BJ (cell line): ENCODE measurements around the gene GALNTL6. TPM values are rescaled to one million over a fixed set of nuclear protein-coding genes. Genes with fewer than 3 reads are reported as not detected.

ENCODE experiments used
- CTCF ChIA-PET: fragments of 350-600 bp; formaldehyde crosslinking; extraction: SDS; loops from one replicate; lab custom pipeline; 2021; ENCODE audit warnings: antibody characterized with exemption, inconsistent platforms; lab: Yijun Ruan, JAX
- POLR2A ChIA-PET: fragments of 300-600 bp; sonication (Branson Sonifier 250); formaldehyde crosslinking; extraction: SDS; loops from one replicate; lab custom pipeline; 2021; ENCODE audit warnings: antibody characterized with exemption; lab: Charles Lee
- DNase-seq: peaks from one replicate; pipeline ENCODE4 v3.0.0-alpha.2; 2011; ENCODE audit warnings: low read depth
- H3K27me3 ChIP-seq: 2 replicates; pipeline ENCODE4 v1.6.0; 2011; ENCODE audit warnings: low read length; ENCODE audit not compliant: control insufficient read depth, insufficient read depth
- H3K36me3 ChIP-seq: 2 replicates; pipeline ENCODE4 v1.5.1; 2011; ENCODE audit warnings: low read length; ENCODE audit not compliant: control insufficient read depth, insufficient read depth
- H3K4me3 ChIP-seq: 2 replicates; pipeline ENCODE4 v1.5.1; 2011; ENCODE audit warnings: low read depth, mild to moderate bottlenecking, control low read depth, low read length
- polyA plus RNA-seq: library from polyadenylated mRNA; depleted of rRNA; stranded (reverse); fragments of >200 nt; gene quantifications from 2 replicates; pipeline ENCODE4 v1.2.3, GENCODE V29; 2011
- TF ChIP-seq, protein P1 (sequence below): IDR thresholded peaks from 2 replicates; pipeline ENCODE4 v1.5.1; 2011; ENCODE audit warnings: low read depth, mild to moderate bottlenecking, control low read depth, inconsistent platforms, low read length, moderate library complexity; ENCODE audit not compliant: insufficient read depth

The GALNTL6 gene
- polyA plus RNA-seq, 1 experiment, result 0.02 TPM

- POLR2A ChIA-PET, result no interaction called here
- H3K36me3 ChIP-seq, result no peaks in the 10 kb centered on the region
- DNase-seq, result no peak
- no peaks in the 10 kb centered on the region for H3K27me3 ChIP-seq
- H3K4me3 ChIP-seq, result no peak overlapping the region
- CTCF ChIA-PET, result no interaction called here
- TF ChIP-seq, protein P1, sequence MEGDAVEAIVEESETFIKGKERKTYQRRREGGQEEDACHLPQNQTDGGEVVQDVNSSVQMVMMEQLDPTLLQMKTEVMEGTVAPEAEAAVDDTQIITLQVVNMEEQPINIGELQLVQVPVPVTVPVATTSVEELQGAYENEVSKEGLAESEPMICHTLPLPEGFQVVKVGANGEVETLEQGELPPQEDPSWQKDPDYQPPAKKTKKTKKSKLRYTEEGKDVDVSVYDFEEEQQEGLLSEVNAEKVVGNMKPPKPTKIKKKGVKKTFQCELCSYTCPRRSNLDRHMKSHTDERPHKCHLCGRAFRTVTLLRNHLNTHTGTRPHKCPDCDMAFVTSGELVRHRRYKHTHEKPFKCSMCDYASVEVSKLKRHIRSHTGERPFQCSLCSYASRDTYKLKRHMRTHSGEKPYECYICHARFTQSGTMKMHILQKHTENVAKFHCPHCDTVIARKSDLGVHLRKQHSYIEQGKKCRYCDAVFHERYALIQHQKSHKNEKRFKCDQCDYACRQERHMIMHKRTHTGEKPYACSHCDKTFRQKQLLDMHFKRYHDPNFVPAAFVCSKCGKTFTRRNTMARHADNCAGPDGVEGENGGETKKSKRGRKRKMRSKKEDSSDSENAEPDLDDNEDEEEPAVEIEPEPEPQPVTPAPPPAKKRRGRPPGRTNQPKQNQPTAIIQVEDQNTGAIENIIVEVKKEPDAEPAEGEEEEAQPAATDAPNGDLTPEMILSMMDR, result no peak
These were observed 498.5 kb downstream of the GALNTL6 start for GRCh38 chr4:172311682-172312081.

GRCh38 chr4:172323288-172323687 lies 510.1 kb downstream of the GALNTL6 start:
- ChIA-PET CTCF (no interaction called here), POLR2A (no interaction called here)
- Histone ChIP-seq H3K36me3 (no peaks in the 10 kb centered on the region), H3K4me3 (no peak overlapping the region), H3K27me3 (no peaks in the 10 kb centered on the region)
- TF ChIP-seq, protein P1, result no peak
- DNase-seq, result no peak

- H3K4me3 ChIP-seq, result no peak overlapping the region
- ChIA-PET POLR2A (no interaction called here), CTCF (no interaction called here)
- no peak for DNase-seq
- no peaks in the 10 kb centered on the region for H3K36me3 ChIP-seq
- no peaks in the 10 kb centered on the region for H3K27me3 ChIP-seq
- TF ChIP-seq, protein P1, result no peak
These were observed 531.2 kb downstream of the GALNTL6 start for GRCh38 chr4:172344308-172344938.

GRCh38 chr4:172348426-172348825 lies 535.2 kb downstream of the GALNTL6 start:
- Histone ChIP-seq H3K4me3 (no peak overlapping the region), H3K27me3 (no peaks in the 10 kb centered on the region), H3K36me3 (no peaks in the 10 kb centered on the region)
- DNase-seq, result no peak
- TF ChIP-seq, protein P1, result no peak
- ChIA-PET CTCF (no interaction called here), POLR2A (no interaction called here)

- CTCF ChIA-PET, result no interaction called here
- Histone ChIP-seq H3K27me3 (no peaks in the 10 kb centered on the region), H3K4me3 (no peak overlapping the region), H3K36me3 (no peaks in the 10 kb centered on the region)
- TF ChIP-seq, protein P1, result no peak
- POLR2A ChIA-PET, result no interaction called here
- DNase-seq, result no peak
These were observed 539.2 kb downstream of the GALNTL6 start for GRCh38 chr4:172352356-172352755.
